ENCODE results near the gene TMEM106B.

Gene TMEM106B

DNA sequence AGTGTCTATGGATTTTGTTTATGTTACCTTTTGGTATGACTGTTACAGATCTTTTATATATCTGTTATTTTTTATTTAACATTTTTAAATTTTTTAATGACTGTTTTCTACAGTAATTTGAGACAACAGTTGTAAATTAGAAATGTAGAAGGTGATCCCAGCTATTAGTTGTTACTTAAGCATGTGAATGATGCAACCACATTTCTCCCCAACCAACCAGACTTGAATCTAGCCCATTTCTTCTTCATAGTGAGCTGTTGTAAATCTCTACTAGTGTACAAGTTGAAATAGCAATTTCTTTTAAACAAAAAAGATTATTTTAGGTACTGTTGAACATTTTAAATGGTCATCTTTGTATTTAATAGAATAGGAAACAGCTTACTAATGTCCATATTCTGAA is 18.0 kb downstream of the TMEM106B start:
- DNase-seq, result no peak

DNA sequence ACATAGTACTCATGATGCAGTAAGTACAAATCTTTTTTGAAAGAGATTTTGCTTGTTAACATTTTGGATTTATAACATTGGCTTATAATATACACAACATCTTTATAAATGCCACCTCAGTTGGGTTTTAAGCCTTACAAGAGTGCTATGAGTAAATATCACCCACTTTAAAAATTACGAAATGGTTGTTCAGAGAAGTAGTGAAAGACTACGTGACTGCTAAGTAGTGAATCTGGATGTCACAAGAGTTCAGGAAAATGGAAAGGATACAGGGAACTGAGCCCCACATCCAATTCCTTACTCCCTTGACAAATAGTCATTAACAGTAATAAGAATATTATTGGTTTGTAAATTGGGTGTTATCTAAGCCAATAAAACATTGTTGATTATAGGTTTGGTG is 20.0 kb downstream of the TMEM106B start:
- DNase-seq, result no peak

DNA sequence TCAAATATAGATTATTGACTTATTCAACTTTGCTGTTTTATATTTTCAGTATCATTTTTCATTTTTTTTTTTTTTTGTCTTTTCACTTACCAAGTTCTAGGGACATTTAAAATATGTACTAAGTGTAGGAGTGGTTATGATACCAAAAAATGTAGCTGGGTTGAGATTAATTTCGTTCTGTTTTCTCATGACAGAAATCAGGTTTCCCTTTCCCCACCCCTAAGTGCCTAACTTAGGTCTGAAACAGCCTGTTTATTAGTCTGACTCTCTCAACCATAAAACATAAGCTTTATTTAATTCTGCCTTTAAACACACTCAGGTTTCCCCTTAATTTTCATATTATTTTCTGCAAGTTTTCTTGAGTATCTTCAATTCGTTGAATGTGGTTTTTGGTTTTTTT is 22.1 kb downstream of the TMEM106B start:
- DNase-seq, result no peak

DNA sequence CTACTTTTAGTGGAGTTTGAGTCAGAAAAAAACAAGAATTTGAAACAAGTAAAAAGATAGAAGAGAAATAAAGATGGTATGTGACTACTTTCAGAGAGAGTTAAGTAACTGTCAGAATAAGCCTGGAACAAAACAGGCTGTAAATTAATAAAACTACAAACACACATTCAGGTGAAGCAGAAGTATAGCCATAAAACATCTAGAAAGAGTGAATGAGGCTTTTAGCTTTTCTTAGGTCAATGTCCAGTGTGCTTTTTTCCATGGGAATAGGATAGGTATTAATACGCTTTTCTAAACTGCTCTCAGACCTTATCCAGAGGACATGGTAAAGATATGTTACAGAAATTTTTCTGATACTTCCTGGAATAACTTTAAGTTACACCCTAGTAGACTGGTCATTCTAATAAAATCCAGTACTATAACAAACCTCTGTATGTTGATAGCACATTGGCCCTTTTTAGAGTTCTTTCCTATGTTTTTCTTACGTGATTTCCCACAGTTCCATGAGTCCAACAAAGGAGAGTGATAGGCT is 23.3 kb downstream of the TMEM106B start:
- DNase-seq, result no peak

DNA sequence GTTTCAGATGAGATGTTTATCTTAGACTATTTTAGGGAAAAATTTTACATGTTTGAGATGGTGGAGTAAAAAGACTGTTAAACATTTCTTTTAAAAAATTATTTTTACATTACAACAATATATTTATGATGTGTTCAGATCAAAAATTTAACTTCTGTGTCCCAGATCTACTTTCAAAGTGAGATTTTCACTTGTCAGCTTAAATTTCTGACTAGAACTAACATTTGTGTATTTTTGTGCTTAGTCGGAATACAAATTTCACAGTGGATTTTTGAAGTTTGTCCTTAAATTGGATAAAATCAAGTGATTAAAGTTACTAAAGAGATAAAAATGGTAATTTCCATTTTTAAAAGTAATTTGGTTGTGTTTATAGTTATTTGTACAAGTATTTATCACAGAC is 24.9 kb downstream of the TMEM106B start:
- no peak for DNase-seq

DNA sequence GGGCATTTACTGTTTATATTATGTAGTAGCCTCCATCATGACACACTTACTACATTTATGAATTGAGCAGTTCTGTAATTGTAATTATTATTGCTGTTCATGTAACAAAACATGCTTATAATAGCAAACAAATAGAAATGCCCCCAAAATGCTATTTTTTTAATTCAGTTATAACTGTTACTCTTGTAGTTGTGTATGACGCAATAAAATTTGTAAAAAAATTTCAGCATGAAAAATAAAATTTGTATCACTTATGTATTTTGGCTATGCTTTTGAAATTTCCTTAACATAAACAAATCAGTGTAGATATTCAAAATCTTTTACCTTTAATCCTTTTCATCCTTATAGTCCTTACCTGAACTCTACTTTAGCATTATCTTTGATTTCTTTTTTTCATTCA is 25.9 kb downstream of the TMEM106B start:
- no peak for DNase-seq

DNA sequence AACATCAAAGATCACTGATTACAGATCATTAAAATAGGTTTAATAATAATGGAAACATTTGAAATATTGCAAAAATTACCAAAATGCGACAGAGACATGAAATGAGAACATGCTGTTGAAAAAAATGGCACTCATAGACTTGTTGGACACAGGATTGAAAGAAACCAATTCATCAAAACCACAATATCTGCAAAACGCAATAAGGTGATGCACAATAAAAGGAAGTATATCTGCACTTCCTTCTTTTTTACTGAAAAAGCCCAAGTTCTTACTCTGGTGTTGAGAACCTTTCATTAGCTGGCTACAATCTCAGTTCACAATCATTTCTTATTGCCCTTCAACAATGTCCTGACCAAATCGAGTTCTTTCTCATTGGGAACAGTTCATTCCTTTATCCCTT is 28.7 kb downstream of the TMEM106B start:
- DNase-seq, result no peak

DNA sequence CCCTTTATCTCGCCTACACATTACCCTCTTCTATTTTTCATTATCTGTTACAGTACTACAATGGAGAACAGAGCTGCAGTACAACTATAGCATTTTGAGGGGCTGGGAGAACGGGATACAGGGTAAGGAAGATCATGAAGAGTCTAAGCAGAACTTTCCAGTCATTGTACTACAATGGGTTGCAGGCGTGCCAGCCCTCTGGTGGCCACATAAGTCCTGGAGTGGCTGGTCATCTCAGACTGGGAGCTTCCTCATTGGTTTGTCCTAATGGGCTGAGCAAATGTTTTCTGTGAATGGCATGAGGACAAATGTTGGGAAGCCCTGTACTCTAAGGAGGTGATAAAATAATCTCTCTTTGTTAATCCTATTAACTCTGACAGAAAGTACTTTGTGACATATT is 33.0 kb downstream of the TMEM106B start:
- no peak for DNase-seq

DNA sequence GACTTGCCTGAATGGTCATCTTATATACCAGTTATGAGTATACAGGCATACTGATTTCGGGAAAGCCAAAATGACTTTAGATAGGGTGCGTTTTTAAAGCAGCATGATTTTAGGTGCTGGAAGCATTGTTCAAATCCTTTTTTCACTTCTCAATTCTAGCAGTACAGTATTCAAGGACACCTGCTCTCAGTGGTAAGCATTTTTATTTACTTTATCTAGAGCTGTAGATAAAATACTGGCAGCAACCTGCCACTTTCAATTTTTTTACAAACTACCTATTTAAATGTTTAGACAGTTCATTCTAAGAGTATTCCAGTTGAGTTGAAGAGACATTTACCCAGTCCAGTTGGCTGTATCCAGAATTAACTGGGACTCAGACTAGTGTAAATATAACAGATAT is 33.6 kb downstream of the TMEM106B start:
- DNase-seq, result no peak

DNA sequence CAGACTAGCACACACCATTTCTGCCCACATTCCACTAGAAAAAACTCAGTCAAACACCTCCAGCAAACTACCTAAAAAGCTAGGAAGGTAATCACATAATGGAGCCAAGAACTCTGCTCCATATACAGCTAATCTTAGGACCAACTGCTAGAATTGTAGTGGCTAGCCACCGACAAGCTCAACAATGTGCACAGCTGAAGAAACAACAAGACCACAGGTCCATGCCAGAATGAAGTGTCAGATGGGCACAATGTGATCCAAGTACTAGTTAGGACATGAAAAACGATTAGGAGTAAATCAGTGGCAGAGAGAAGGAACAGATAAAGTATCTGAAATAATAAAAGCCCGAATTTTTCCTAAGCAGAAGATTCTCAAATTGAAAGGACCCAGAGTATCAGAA is 38.6 kb downstream of the TMEM106B start:
- DNase-seq, result no peak

DNA sequence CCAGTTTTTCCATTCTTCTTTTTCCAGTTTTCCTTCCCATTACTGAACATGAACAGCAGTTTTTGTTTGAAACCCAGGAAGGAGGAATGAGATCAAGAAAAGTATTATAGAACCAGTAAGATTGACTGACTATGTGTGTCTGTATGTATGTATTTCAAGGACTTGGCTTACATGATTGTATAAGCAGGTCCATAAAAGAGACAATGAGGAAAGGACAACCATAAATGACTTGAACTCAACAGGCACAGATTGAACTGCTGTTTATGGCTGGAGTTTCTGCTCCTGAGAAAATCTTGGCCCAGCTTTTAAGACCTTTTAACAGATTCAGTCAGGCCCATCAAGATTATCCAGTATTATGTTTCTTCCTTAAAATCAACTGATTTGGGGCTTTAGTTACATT is 39.1 kb downstream of the TMEM106B start:
- DNase-seq, result no peak

DNA sequence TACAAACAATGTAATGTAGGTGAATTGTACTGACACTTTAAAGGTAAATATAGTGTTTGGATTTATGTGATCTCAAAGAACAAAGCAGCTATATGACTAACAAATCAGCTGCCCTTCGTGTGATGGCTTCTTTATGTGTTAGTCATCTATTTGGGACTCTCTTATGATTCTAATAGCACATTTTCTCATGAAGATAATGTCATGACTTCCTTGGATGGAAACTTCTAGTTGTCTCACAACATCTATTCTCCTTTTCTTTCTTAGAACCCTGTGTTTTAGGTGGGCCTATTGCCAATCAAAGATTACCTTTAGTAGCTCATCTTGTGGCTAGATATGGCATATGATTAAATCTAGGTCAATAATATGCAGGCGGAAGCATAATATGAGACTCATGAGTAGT is 45.0 kb downstream of the TMEM106B start:
- DNase-seq, result no peak

DNA sequence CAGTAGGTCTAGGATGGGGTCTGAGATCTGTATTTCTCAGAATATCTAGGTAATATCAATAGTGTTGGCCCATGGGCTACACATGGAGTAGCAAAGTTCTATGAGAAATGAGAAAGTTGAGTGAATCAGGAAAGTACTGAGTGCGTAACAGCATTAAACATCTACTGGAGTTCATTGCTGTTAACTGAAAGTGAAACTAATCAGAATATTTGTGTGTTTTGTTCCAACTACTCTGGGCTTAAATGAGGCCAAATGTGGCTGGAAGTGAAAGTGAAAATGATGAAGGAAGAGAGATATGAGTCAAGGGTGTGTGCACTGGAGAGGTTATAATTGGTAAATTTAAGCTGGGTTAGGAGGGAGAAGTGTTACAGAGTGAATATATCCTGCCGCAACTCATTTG is 46.5 kb downstream of the TMEM106B start:
- DNase-seq, result no peak

DNA sequence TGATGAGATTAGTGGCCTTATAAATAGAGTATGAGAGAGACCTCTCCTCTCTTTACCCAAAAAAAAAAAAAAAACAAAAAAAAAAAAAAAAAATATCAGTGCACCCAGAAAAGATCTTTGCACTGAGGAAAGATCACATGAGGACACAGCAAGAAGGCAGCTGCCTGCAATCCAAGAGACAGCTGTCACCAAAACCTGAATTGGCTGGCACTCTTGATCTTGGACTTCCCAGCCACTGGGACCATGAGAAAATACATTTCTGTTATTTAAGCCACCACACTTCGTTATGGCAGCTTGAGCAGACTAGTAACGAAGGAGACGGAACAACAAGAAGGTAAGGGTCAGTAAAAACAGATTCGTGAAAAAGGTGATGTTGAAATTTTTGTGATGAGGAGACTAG is 47.0 kb downstream of the TMEM106B start:
- DNase-seq, result no peak

DNA sequence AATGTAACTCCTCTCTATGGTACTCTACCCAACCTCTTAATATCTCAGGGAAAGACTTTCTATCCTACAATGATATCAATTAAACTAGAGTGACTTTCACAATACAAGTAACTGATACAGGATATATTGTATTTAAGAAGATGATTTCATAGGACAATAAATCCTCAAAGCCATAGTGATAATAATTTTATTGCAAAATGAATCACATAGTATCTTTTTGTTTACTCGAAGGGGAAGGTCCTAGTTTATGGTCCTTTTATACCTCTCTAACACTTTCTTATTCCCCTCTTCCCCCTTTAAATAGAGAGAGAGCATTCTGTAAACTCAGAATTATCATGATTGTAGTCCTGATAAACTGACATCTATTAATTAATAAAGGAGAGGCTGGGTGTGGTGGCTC is 56.4 kb downstream of the TMEM106B start:
- no peak for DNase-seq

DNA sequence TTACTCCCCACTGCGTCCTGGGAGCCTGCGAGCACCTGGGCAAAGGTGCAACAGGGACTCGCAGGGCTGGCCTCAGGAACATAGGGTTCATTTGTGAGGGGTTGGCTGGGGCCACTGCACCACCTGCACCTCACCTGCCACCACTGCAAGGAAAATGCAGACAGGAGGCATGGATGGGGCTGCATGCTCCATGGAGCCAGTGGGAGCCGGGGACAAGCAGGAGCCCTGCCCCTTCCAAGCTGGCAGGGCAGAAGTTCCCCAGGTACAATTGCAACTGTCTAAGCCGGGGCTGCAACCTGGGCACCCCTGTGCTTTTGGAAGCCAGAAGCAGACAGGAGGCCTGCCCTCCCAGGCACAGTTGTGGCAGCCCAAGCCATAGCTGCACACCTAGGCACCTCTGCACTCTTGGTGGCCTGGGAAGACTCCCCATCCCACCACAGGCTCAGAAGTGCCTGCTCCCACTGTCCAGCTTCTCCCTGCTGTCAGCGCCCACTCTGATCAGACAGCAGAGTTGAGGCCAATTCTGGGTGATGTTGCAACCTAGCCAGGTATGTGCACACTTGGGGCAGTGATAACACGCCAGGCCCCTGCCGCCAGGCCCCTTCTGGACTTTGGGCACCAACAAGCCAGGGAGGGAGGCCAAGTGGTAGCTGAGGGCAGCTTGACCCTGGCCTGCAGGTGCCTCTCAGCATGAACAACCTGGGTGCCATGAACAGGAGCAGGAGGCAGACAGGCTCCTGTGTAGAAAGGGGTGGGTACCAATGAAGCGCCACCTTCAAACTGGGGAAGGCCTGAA is 58.2 kb downstream of the TMEM106B start:
- DNase-seq, result no peak

DNA sequence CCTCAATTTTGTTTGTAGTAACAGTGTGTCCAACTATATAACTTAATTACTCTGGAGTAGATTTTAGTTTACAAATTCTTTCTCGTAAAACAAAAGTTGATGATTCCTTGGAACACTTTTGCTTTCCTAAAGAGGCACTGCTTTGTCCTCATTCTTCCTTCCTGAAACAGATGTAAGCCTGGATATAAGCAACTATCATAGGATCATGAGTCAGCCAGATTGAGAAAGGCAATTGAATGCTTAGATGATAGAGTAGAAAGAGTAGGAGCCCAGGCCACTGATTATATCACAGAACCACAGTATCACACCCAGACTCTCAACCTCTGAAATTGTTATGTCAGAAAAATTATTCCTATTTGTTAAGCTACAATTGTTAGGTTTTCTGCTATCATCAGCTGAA is 69.9 kb downstream of the TMEM106B start:
- DNase-seq, result no peak

DNA sequence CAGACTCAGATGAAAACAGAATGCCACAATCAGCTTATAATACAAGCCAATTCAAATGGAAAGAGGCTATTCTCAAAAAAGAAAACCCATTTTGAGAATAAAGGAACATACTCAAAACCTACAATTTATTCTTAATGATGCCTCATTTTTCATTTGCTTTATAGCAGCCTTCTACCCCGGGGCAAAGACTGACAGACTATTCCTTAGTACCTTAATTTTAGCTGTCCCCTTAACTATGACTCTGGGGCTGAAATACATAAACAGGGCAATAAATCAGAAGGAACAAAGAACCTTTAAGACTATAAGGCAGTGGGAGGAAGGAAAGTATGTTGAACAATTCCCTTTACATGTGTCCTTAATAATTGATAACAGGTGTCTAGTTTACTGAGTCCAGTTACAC is 76.8 kb downstream of the TMEM106B start:
- DNase-seq, result no peak

DNA sequence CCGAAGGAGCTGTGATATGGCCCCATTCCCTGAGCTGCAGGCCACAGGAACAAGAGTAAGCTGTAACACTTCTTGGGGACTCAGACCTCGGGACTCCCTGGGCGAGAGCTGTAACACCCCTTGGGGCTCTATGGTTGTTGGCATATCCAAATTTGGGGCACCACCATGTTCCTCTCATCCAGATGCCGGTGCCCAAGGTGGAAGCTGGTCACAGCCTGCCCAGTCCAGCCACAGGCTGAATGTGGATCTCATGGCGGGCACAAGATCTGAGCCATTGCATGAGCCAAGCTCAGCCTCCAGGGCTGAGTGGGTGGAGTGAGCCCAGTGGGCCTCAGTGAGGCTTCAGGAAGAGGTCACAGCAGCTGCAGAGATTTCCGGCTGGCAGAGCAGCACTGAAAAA is 78.9 kb downstream of the TMEM106B start:
- DNase-seq, result no peak

DNA sequence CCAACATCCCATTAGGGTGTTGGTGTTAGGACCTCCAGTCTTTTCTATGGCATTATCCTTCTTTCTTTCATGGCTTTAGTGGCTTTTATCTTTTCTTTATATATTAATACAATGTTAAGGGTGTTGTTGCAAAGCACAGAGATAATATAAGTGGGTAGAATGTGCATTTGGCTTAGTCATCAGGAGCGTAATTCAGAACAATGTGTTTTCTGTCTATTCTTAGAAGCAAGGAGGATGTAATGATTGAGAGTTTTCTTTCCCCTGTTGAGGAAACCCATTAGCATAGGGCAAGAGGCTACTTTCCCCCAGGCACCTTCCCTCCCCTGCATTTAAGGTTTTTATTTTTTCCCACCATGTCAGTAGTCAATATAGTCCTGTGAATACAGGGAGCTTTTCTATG is 79.7 kb downstream of the TMEM106B start:
- DNase-seq, result no peak

DNA sequence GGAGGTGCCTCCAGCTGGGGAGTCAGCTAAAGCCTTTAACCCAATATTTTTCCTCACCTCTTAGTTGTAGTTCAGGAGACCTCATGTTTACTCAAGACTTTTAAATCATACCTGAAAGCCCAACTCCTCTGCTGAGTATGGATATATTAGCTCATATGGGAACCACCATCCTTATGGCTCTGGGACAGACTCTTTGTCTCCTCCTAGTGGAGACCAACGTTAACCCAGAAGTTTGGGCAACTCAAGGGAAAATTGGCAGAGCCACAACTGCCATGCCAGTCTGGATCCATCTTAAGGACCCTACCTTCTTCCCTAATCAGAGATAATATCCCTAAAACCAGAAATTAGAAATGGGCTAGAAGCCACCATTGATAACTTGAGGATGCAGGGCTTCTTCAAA is 80.8 kb downstream of the TMEM106B start:
- no peak for DNase-seq
